ENCODE results near the gene LIMD2.

- TF ChIP-seq, protein P1, sequence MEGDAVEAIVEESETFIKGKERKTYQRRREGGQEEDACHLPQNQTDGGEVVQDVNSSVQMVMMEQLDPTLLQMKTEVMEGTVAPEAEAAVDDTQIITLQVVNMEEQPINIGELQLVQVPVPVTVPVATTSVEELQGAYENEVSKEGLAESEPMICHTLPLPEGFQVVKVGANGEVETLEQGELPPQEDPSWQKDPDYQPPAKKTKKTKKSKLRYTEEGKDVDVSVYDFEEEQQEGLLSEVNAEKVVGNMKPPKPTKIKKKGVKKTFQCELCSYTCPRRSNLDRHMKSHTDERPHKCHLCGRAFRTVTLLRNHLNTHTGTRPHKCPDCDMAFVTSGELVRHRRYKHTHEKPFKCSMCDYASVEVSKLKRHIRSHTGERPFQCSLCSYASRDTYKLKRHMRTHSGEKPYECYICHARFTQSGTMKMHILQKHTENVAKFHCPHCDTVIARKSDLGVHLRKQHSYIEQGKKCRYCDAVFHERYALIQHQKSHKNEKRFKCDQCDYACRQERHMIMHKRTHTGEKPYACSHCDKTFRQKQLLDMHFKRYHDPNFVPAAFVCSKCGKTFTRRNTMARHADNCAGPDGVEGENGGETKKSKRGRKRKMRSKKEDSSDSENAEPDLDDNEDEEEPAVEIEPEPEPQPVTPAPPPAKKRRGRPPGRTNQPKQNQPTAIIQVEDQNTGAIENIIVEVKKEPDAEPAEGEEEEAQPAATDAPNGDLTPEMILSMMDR (conservative IDR thresholded peaks at IDR 0.05; ENCODE audit: low read length): no peak
- no peak for TF ChIP-seq EZH2phosphoT487 (IDR thresholded peaks at IDR 0.05; ENCODE audit: borderline replicate concordance)
Measured at GRCh38 chr17:63649813-63650212, 50.1 kb downstream of the LIMD2 start.

Measured in Loucy (cell line).